Ascending aorta (tissue), 2 donors: ENCODE results near the gene DDX47. TPM values are rescaled to one million over a fixed set of nuclear protein-coding genes. Genes with fewer than 3 reads are reported as not detected.
A peak's percentile ranks its signal among the peaks of the same experiment; 100 is the strongest.
"Not testable (repeated sequence)": the region's sequence is repeated elsewhere in the genome, so short reads cannot be mapped to it uniquely, and the experiment has no call there.

ENCODE experiments used
- DNase-seq, 2 donors: peaks; one replicate each; pipeline ENCODE4 v3.0.0-alpha.2; 2019; ENCODE audit warnings: low spot score in 2 of 2
- H3K27ac ChIP-seq, 2 donors: fragments of 200-600 bp; sonication (generic); one replicate each; pipeline ENCODE4 v1.5.1; 2016 to 2017; ENCODE audit warnings: mild to moderate bottlenecking in 1 of 2
- H3K27me3 ChIP-seq: fragments of 200-600 bp; sonication (generic); one replicate; pipeline ENCODE4 v1.5.1; 2017
- H3K36me3 ChIP-seq, 2 donors: fragments of 200-600 bp; sonication (generic); one replicate each; pipeline ENCODE4 v1.5.1; 2016
- H3K4me1 ChIP-seq, 2 donors: fragments of 200-600 bp; sonication (generic); one replicate each; pipeline ENCODE4 v1.5.1; 2016 to 2017; ENCODE audit warnings: mild to moderate bottlenecking in 1 of 2
- H3K4me3 ChIP-seq, 2 donors: fragments of 200-600 bp; sonication (generic); one replicate each; pipeline ENCODE4 v1.5.1; 2016 to 2017; ENCODE audit warnings: mild to moderate bottlenecking in 1 of 2
- H3K9me3 ChIP-seq, 2 donors: fragments of 200-600 bp; sonication (generic); one replicate each; pipeline ENCODE4 v1.5.1; 2016
- CTCF ChIP-seq, 3 experiments: fragments of 200-600 bp in 2 of 3; fragments of 450-650 bp in 1 of 3; sonication (generic) in 2 of 3; IDR thresholded peaks; one replicate each; pipeline ENCODE4 v1.5.1; 2016 to 2019; ENCODE audit warnings: antibody characterized with exemption in 3 of 3, mild to moderate bottlenecking in 1 of 3, moderate library complexity in 1 of 3
- intact Hi-C: fragments of 100-400 bp; cut with DNase I; formaldehyde crosslinking; loops from one replicate; pipeline ENCODE4 v1.15.1; 2023
- total RNA-seq: library from RNA; depleted of rRNA; stranded (reverse); fragments of >200 nt; gene quantifications from one replicate; pipeline ENCODE4 v1.1.0, GENCODE V29; 2016

Gene DDX47
- total RNA-seq, 1 donor from 2014 or later: 36.4 TPM

- H3K27ac ChIP-seq: no peak overlapping the region
- H3K36me3 ChIP-seq: no peaks in the 10 kb centered on the region
- intact Hi-C loops: no loop called here
- H3K4me1 ChIP-seq: no peaks in the 10 kb centered on the region
- no peaks in the 10 kb centered on the region for H3K27me3 ChIP-seq
- no peak for TF ChIP-seq CTCF (IDR thresholded peaks at IDR 0.05)
- DNase-seq: no peak
- no peak overlapping the region for H3K4me3 ChIP-seq
- H3K9me3 ChIP-seq: no peaks in the 10 kb centered on the region
These were observed 9.1 kb upstream of the DDX47 start for GRCh38 chr12:12804011-12804410.

- Histone ChIP-seq H3K9me3 (no peaks in the 10 kb centered on the region), H3K4me1 (no peaks in the 10 kb centered on the region), H3K27me3 (no peaks in the 10 kb centered on the region), H3K36me3 (no peaks in the 10 kb centered on the region), H3K4me3 (no peak overlapping the region), H3K27ac (no peak overlapping the region)
- no peak for TF ChIP-seq CTCF (IDR thresholded peaks at IDR 0.05)
- DNase-seq: no peak
- intact Hi-C loops: no loop called here
These were observed 8.7 kb upstream of the DDX47 start for GRCh38 chr12:12804432-12804886.

- H3K36me3 ChIP-seq: no peaks in the 10 kb centered on the region
- TF ChIP-seq CTCF (IDR thresholded peaks at IDR 0.05): no peak
- no peak overlapping the region for H3K4me3 ChIP-seq
- H3K9me3 ChIP-seq: no peaks in the 10 kb centered on the region
- intact Hi-C loops: no loop called here
- no peaks in the 10 kb centered on the region for H3K27me3 ChIP-seq
- H3K4me1 ChIP-seq: no peaks in the 10 kb centered on the region
- no peak for DNase-seq
- H3K27ac ChIP-seq: peak overlapping the region; percentile 51 to 61
These were observed 6.2 kb upstream of the DDX47 start for GRCh38 chr12:12806784-12807516.

GRCh38 chr12:12807517-12807903, 5.6 kb upstream of the DDX47 start:
- H3K4me1 ChIP-seq, DNase-seq, intact Hi-C loops, H3K9me3 ChIP-seq, H3K4me3 ChIP-seq, H3K36me3 ChIP-seq, H3K27me3 ChIP-seq: not testable (repeated sequence)
- H3K27ac ChIP-seq: peak overlapping the region; percentile 51 to 61

GRCh38 chr12:12807970-12808702, 5.0 kb upstream of the DDX47 start:
- no peaks in the 10 kb centered on the region for H3K27me3 ChIP-seq
- no peaks in the 10 kb centered on the region for H3K4me1 ChIP-seq
- intact Hi-C loops: no loop called here
- no peak for TF ChIP-seq CTCF (IDR thresholded peaks at IDR 0.05)
- peak overlapping the region; percentile 36 to 61 for H3K27ac ChIP-seq
- H3K4me3 ChIP-seq: no peak overlapping the region
- no peaks in the 10 kb centered on the region for H3K36me3 ChIP-seq
- no peaks in the 10 kb centered on the region for H3K9me3 ChIP-seq
- DNase-seq: peak in 1 of 2 donors; percentile 69

GRCh38 chr12:12810553-12811021, 2.6 kb upstream of the DDX47 start:
- no peak overlapping the region for H3K27ac ChIP-seq
- intact Hi-C loops: loop anchor here (10.0 kb wide), 1 partner anchor 294 kb away; the partner anchor contains the start of gene GSG1
- no peak overlapping the region for H3K4me3 ChIP-seq
- no peaks in the 10 kb centered on the region for H3K9me3 ChIP-seq
- H3K27me3 ChIP-seq: no peaks in the 10 kb centered on the region
- DNase-seq: peak in 1 of 2 donors; percentile 48
- peaks cover 5 to 7% of the 10 kb centered on the region in 2 donors for H3K4me1 ChIP-seq
- no peak for TF ChIP-seq CTCF (IDR thresholded peaks at IDR 0.05)
- no peaks in the 10 kb centered on the region for H3K36me3 ChIP-seq
